HepG2 (cell line): Measurements from ENCODE around the gene CRKL. TPM values are rescaled to one million over a fixed set of nuclear protein-coding genes. Genes with fewer than 3 reads are reported as not detected.

ENCODE experiments used
- ATAC-seq: fragments of 200-7000 bp; cut with Tn5 transposase; 3 replicates; pipeline ENCODE4 v1.9.1; 2020; ENCODE audit warnings: mild to moderate bottlenecking, moderate library complexity
- BruUV-seq: library from RNA; stranded (reverse); fragments of 400-500 nt; replicated peaks from 2 replicates; lab custom pipeline; 2021; lab: Mats Ljungman, UMichigan
- CTCF ChIA-PET: fragments of 300-600 bp; formaldehyde crosslinking; extraction: SDS; loops from one replicate; lab custom pipeline; 2021; ENCODE audit warnings: low total read pairs, inconsistent platforms, low intra/inter-chr PET ratio; lab: Yijun Ruan, JAX
- POLR2A ChIA-PET: fragments of 350-600 bp; sonication (Branson Sonifier 250); formaldehyde crosslinking; loops from one replicate; lab custom pipeline; 2020; ENCODE audit warnings: antibody characterized with exemption, inconsistent platforms; lab: Yijun Ruan, JAX
- DNase-seq: peaks from one replicate; pipeline ENCODE4 v3.0.0-alpha.2; 2015; ENCODE audit warnings: low spot score
- FAIRE-seq: peaks from 3 replicates; lab custom pipeline; 2011; peaks lifted over from hg19 to GRCh38; lab: Jason Lieb, UNC
- H2AFZ ChIP-seq: one replicate; pipeline ENCODE4 v1.6.1; 2011; ENCODE audit warnings: low read length, inconsistent platforms
- H3K27ac ChIP-seq: fragments of 300-600 bp; 3 replicates; pipeline ENCODE4 v1.8.0; 2011; ENCODE audit warnings: mixed run types, mild to moderate bottlenecking, mixed read lengths, low read length, inconsistent platforms; ENCODE audit not compliant: insufficient read depth; ENCODE audit errors: extremely low read length
- H3K27me3 ChIP-seq, 2 experiments: fragments of 200-600 bp in 1 of 2; 2 replicates in 1 of 2; 3 replicates in 1 of 2; pipeline versions ENCODE4 v1.6.0 to v1.8.0; 2011; ENCODE audit warnings: low read length in 2 of 2, mild to moderate bottlenecking in 2 of 2, moderate library complexity in 2 of 2, inconsistent platforms in 1 of 2; ENCODE audit not compliant: insufficient read depth in 2 of 2, control insufficient read depth in 1 of 2
- H3K36me3 ChIP-seq, 2 experiments: fragments of 200-600 bp in 1 of 2; replicated peaks in 1 of 2; 2 replicates in 1 of 2; 3 replicates in 1 of 2; pipeline versions ENCODE4 v1.5.1 to v1.8.0; 2011; ENCODE audit warnings: low read length in 2 of 2, inconsistent platforms in 1 of 2; ENCODE audit not compliant: insufficient read depth in 2 of 2, control insufficient read depth in 1 of 2
- H3K4me1 ChIP-seq: 2 replicates; pipeline ENCODE4 v1.5.1; 2012; ENCODE audit warnings: low read length, inconsistent platforms; ENCODE audit not compliant: insufficient read depth
- H3K4me2 ChIP-seq: 2 replicates; pipeline ENCODE4 v1.6.0; 2011; ENCODE audit warnings: low read depth, low read length, inconsistent platforms
- H3K4me3 ChIP-seq, 3 experiments: fragments of 200-600 bp in 1 of 3; sonication (generic), shearing (Covaris generic) in 1 of 3; replicated peaks in 1 of 3; 2 replicates each; pipeline ENCODE4 v1.5.1; 2011 to 2016; ENCODE audit warnings: low read length in 3 of 3, inconsistent platforms in 2 of 3, low read depth in 2 of 3, mild to moderate bottlenecking in 2 of 3, control low read depth in 1 of 3, mixed read lengths in 1 of 3; ENCODE audit not compliant: insufficient read depth in 1 of 3
- H3K79me2 ChIP-seq: one replicate; pipeline ENCODE4 v1.6.1; 2011; ENCODE audit warnings: low read length, inconsistent platforms; ENCODE audit not compliant: insufficient read depth
- H3K9ac ChIP-seq: 2 replicates; pipeline ENCODE4 v1.6.0; 2011; ENCODE audit warnings: mild to moderate bottlenecking, low read depth, low read length, inconsistent platforms; ENCODE audit not compliant: insufficient read depth
- H3K9me3 ChIP-seq: 2 replicates; pipeline ENCODE4 v1.5.1; 2012; ENCODE audit warnings: mild to moderate bottlenecking, low read length
- H4K20me1 ChIP-seq: 2 replicates; pipeline ENCODE4 v1.6.0; 2011; ENCODE audit warnings: inconsistent platforms, mild to moderate bottlenecking, low read length, moderate library complexity; ENCODE audit not compliant: insufficient read depth
- ESRRA ChIP-seq: sonication (generic); formaldehyde crosslinking; IDR thresholded peaks from 2 replicates; pipeline ENCODE4 v1.5.1; 2020; ENCODE audit warnings: mild to moderate bottlenecking, low read depth, missing genetic modification reagents
- HNRNPL ChIP-seq: fragments of 200-400 bp; formaldehyde crosslinking; IDR thresholded peaks from 2 replicates; pipeline ENCODE4 v1.6.1; 2017; ENCODE audit warnings: mild to moderate bottlenecking, low read depth, low read length
- MTA1 ChIP-seq: sonication (generic); formaldehyde crosslinking; IDR thresholded peaks from 2 replicates; pipeline ENCODE4 v1.4.0; 2020; ENCODE audit warnings: missing genetic modification reagents, mild to moderate bottlenecking, borderline replicate concordance
- NR2F1 ChIP-seq, 2 experiments: fragments of 450-650 bp in 1 of 2; formaldehyde crosslinking in 1 of 2; IDR thresholded peaks; 2 replicates each; pipeline versions ENCODE4 v1.5.0 to v1.6.1; 2016 to 2020; ENCODE audit warnings: mild to moderate bottlenecking in 1 of 2, missing compliant biosample characterization in 1 of 2, missing genetic modification reagents in 1 of 2, moderate library complexity in 1 of 2
- SAP130 ChIP-seq: IDR thresholded peaks from 2 replicates; pipeline ENCODE4 v1.6.1; 2016; ENCODE audit warnings: low read depth
- TEAD3 ChIP-seq: optimal IDR thresholded peaks from 2 replicates; pipeline ENCODE3; 2016; ENCODE audit warnings: borderline replicate concordance
- ZBTB20 ChIP-seq: sonication (generic); formaldehyde crosslinking; IDR thresholded peaks from 2 replicates; pipeline ENCODE4 v1.8.1; 2023; ENCODE audit warnings: missing genetic modification reagents, low read depth, mild to moderate bottlenecking, borderline replicate concordance
- ZFX ChIP-seq: sonication (generic); formaldehyde crosslinking; IDR thresholded peaks from 2 replicates; pipeline ENCODE4 v1.4.0; 2020; ENCODE audit warnings: mild to moderate bottlenecking, low read depth, missing genetic modification reagents, moderate library complexity
- ZNF337 ChIP-seq: sonication (generic); formaldehyde crosslinking; IDR thresholded peaks from 2 replicates; pipeline ENCODE4 v1.5.1; 2020; ENCODE audit warnings: missing genetic modification reagents, low read depth, mild to moderate bottlenecking, borderline replicate concordance
- ZNF570 ChIP-seq: sonication (generic); formaldehyde crosslinking; IDR thresholded peaks from 2 replicates; pipeline ENCODE4 v1.4.0; 2020; ENCODE audit warnings: mild to moderate bottlenecking, missing genetic modification reagents, borderline replicate concordance
- ZNF788 ChIP-seq: sonication (generic); formaldehyde crosslinking; IDR thresholded peaks from 2 replicates; pipeline ENCODE4 v1.5.0; 2020; ENCODE audit warnings: mild to moderate bottlenecking, missing genetic modification reagents, borderline replicate concordance
- WGBS: methylation state at CpG from one replicate; pipeline ENCODE4 v1.1.6; 2017; ENCODE audit warnings: low lambda C conversion rate; 5-methylcytosine and 5-hydroxymethylcytosine counted together
- in situ Hi-C: cut with HindIII; loops from 2 replicates; pipeline ENCODE4 v1.10.0; 2017; ENCODE audit warnings: low pct_unique_long_range_greater_than_20kb; ENCODE audit not compliant: extremely low pct_ligation_motif_present
- intact Hi-C: fragments of 100-400 bp; cut with micrococcal nuclease; formaldehyde crosslinking; loops from one replicate; pipeline ENCODE4 v1.10.0; 2022; ENCODE audit not compliant: unreplicated experiment
- polyA plus RNA-seq, 8 experiments: library from polyadenylated mRNA; depleted of rRNA in 3 of 8; stranded (reverse) in 7 of 8; unstranded in 1 of 8; fragments of >200 nt; fragmentation: Illumina TruSeq in 4 of 8; extraction: Trizol in 4 of 8; gene quantifications; 2 replicates each; pipeline versions ENCODE4 v1.2.1 to v1.2.3, GENCODE V29; 2011 to 2016; ENCODE audit warnings: low read depth in 4 of 8, missing spikeins in 1 of 8, mixed read lengths in 1 of 8; ENCODE audit not compliant: insufficient read depth in 1 of 8
- total RNA-seq, 5 experiments: library from RNA; depleted of rRNA; stranded (reverse); fragments of >200 nt; fragmentation: Illumina TruSeq; extraction: Trizol; gene quantifications; 2 replicates each; pipeline ENCODE4 v1.2.3, GENCODE V29; 2016; ENCODE audit warnings: low read depth in 1 of 5
- TF ChIP-seq, protein P1 (sequence below): sonication (generic); formaldehyde crosslinking; IDR thresholded peaks from 2 replicates; pipeline ENCODE4 v1.4.0; 2020; ENCODE audit warnings: missing genetic modification reagents
- TF ChIP-seq, protein P2 (sequence below): IDR thresholded peaks from 2 replicates; pipeline ENCODE4 v1.6.1; 2016
- TF ChIP-seq, protein P3 (sequence below): sonication (generic); formaldehyde crosslinking; IDR thresholded peaks from 2 replicates; pipeline ENCODE4 v1.4.0; 2020; ENCODE audit warnings: missing genetic modification reagents, borderline replicate concordance

Gene CRKL
- total and polyA plus RNA-seq, 2 of the 13 experiments (the other 11 are each of a cell fraction or from before 2014, with no cell fraction given) = 37.4 to 60.6 TPM

DNA sequence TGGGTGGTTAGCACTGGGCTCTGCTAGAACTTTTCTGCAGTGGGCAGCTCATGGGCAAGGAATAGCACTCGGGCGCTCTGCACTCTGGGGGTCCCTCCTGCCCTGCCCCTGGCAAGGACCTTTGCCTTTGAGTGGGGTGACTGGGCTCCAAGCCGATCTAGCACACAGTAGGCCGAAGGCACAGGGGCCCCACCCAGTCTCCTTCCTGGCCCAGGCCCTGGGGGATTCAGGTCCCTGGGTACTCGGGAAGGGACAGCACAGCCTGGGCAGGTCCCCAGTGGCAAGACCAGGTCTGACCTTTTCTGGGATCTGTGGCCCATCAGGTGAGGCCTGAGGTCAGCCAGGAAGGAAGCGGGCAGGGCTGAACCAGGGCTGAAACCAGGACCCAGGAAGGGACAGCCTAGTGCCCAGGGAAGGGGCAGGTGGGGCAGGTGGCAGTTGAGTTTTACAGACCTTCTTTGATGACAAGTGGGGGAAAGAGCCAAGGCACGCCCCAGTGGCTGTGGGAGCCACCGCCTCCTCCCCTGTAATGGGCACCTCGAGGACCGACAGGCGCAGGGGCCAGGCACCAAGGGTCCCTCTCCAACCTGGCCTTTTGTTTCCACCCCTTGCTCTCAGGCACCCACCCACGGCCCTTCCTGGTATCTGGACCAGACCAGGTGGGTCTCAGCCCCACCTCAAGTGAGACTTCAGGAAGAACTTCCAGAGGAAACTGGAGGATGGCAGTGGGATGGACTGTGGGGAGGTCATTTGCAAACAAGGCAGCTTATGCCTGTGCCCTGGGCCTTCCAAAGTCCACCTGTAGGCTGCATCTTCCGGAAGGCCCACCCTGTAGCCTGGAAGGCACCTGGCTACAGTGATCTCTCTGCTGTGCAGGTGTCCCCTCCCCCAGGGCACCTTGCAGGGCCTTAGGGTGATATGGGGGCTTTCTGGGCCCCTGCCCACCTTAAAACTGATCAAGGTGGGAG is 49.0 kb downstream of the CRKL start (continued):
- no peak for TF ChIP-seq ZNF337
- TF ChIP-seq MTA1 (CRISPR knock-in tag) = peak; percentile 64; the same call in 1 of the 2 replicates
- no peak for TF ChIP-seq ZBTB20 (CRISPR knock-in tag)
- peak; percentile 7 for TF ChIP-seq TEAD3 (CRISPR knock-in tag)
- TF ChIP-seq, protein P1, sequence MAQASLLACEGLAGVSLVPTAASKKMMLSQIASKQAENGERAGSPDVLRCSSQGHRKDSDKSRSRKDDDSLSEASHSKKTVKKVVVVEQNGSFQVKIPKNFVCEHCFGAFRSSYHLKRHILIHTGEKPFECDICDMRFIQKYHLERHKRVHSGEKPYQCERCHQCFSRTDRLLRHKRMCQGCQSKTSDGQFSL = no peak
- peak; percentile 65 for TF ChIP-seq ZFX (CRISPR knock-in tag)
- no peak for TF ChIP-seq ZNF788 (CRISPR knock-in tag)

DNA sequence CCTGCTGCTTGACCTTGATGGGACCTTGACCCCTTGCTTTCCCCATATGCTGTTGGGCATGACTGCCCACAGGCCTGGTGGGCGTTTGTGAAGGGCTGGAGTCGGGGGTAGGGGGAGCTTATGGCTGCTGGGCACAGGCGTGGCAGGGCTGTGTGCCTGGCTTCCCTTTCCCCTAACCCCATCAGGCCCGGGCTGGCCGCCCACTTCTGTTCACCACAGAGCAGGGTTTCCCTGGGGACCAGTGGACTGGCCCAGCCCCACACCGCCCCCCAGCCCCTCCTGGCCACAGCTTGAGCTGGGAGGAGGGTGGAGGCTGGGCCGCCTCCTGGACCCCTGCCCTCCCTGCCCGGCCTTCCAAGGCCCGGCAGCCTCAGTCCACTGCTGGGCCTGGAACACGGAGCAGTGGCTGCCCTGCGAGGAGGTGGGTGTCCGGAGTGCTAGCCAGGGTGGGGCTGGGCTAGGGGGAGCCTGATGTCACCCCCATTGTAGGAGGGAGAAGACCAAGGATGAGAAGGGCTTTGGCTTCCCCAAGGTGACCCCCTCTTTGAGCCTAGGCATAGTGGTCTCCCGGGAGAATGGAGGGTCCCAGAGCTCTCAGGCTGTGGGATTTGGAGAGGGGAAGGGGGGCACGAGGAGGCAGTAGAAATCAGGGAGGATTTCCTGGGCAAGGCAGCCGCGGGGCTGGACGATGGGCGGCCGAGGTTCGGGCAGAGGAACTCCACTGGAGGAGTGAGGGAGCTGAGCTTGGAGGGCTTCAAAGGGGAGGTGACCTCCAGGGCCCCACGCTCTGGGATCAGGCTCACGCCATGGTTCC is 49.9 kb downstream of the CRKL start, which contains the start of gene AIFM3:
TSS of gene AIFM3 (plus strand) at position 373 of the 814 bp plus-strand sequence. CDS start 690 bp downstream, outside the sequence.
- intact Hi-C loops (loop anchor here (1.0 kb wide), 1 partner anchor 14 kb away; no protein-coding TSS in a partner anchor), in situ Hi-C loops (no loop called here)
- DNase-seq = no peak
- no peaks in the 10 kb centered on the region for H3K9me3 ChIP-seq
- peaks cover 56% of the 10 kb centered on the region for H3K4me1 ChIP-seq
- no peak for FAIRE-seq
- H4K20me1 ChIP-seq = no peaks in the 10 kb centered on the region
- H3K27me3 ChIP-seq = no peaks in the 10 kb centered on the region
- peaks cover 4% of the 10 kb centered on the region for H3K79me2 ChIP-seq
- ChIA-PET POLR2A (interaction anchor here (0.8 to 2.8 kb wide), 2 partner anchors 13 to 15 kb away, joined by 3 to 14 read pairs; partner anchors contain the start of gene LZTR1), CTCF (no interaction called here)
- 74% methylated on average over 18 of the region's 22 CpGs for WGBS
- H3K27ac ChIP-seq = peak within 1 kb of the TSS; percentile 50
- H2AFZ ChIP-seq = no peak within 1 kb of the TSS
- peak; percentile 3; the same call in 1 of the 3 replicates for ATAC-seq
- no peaks in the 10 kb centered on the region for H3K36me3 ChIP-seq
- peak within 1 kb of the TSS; percentile 86 for H3K4me2 ChIP-seq
- peak within 1 kb of the TSS; percentile 70; the same call in 1 of the 2 replicates for H3K9ac ChIP-seq
- peak within 1 kb of the TSS in 1 of 3 experiments; percentile 72; a peak in 3 of 6 replicates for H3K4me3 ChIP-seq
- no TSS peak for BruUV-seq
- TF ChIP-seq, protein P2, sequence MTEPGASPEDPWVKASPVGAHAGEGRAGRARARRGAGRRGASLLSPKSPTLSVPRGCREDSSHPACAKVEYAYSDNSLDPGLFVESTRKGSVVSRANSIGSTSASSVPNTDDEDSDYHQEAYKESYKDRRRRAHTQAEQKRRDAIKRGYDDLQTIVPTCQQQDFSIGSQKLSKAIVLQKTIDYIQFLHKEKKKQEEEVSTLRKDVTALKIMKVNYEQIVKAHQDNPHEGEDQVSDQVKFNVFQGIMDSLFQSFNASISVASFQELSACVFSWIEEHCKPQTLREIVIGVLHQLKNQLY (CRISPR knock-in tag) = no peak
- TF ChIP-seq, protein P3, sequence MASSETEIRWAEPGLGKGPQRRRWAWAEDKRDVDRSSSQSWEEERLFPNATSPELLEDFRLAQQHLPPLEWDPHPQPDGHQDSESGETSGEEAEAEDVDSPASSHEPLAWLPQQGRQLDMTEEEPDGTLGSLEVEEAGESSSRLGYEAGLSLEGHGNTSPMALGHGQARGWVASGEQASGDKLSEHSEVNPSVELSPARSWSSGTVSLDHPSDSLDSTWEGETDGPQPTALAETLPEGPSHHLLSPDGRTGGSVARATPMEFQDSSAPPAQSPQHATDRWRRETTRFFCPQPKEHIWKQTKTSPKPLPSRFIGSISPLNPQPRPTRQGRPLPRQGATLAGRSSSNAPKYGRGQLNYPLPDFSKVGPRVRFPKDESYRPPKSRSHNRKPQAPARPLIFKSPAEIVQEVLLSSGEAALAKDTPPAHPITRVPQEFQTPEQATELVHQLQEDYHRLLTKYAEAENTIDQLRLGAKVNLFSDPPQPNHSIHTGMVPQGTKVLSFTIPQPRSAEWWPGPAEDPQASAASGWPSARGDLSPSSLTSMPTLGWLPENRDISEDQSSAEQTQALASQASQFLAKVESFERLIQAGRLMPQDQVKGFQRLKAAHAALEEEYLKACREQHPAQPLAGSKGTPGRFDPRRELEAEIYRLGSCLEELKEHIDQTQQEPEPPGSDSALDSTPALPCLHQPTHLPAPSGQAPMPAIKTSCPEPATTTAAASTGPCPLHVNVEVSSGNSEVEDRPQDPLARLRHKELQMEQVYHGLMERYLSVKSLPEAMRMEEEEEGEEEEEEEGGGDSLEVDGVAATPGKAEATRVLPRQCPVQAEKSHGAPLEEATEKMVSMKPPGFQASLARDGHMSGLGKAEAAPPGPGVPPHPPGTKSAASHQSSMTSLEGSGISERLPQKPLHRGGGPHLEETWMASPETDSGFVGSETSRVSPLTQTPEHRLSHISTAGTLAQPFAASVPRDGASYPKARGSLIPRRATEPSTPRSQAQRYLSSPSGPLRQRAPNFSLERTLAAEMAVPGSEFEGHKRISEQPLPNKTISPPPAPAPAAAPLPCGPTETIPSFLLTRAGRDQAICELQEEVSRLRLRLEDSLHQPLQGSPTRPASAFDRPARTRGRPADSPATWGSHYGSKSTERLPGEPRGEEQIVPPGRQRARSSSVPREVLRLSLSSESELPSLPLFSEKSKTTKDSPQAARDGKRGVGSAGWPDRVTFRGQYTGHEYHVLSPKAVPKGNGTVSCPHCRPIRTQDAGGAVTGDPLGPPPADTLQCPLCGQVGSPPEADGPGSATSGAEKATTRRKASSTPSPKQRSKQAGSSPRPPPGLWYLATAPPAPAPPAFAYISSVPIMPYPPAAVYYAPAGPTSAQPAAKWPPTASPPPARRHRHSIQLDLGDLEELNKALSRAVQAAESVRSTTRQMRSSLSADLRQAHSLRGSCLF = no peak
- TF ChIP-seq SAP130 = 0 out of 2 replicates have a peak, but pooled peaks have one; percentile 3
- no peak for TF ChIP-seq NR2F1 (CRISPR knock-in tag; IDR thresholded peaks at IDR 0.05)
- peak; percentile 37; the same call in 1 of the 2 replicates for TF ChIP-seq ESRRA (CRISPR knock-in tag)
- peak; percentile 75 for TF ChIP-seq HNRNPL
- no peak for TF ChIP-seq ZNF570 (CRISPR knock-in tag)
